ENCODE measurements around the gene BUD13. TPM values are rescaled to one million over a fixed set of nuclear protein-coding genes. Genes with fewer than 3 reads are reported as not detected.

The BUD13 gene
- polyA plus RNA-seq, 3 donors from 2014 or later, result 5.7 to 16.0 (median 7.0) TPM

DNA sequence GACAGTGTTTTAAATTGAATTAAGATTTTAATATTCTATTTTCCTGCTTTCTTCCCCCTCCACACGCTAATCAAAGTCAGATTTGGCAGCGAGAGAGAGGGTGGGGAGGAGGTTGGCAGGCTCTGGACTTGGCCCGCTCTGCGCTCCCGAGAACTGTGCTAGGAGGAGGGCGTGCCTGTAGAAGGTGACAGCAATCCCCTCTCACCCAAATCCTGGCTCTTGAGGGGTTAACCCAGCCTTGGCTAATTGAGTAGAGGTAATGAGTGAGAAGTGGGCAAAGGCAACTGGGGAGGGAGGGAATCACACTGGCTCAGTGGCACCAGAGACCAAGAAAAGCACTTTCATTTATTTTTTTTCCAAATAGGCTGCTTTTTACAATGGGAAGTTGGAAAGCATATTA lies 42.2 kb downstream of the BUD13 start:
- H3K27ac Mint-ChIP-seq, result no peak overlapping the region
- H3K36me3 Mint-ChIP-seq, result no peaks in the 10 kb centered on the region
- DNase-seq, result no peak
- peaks cover 3 to 10% of the 10 kb centered on the region in 2 donors for H3K4me1 Mint-ChIP-seq
- no peak overlapping the region for H3K4me3 Mint-ChIP-seq
- no peaks in the 10 kb centered on the region for H3K9me3 Mint-ChIP-seq
- peaks cover 4 to 20% (median 8%) of the 10 kb centered on the region in 3 donors for H3K27me3 Mint-ChIP-seq (ENCODE audit: low read depth in 3 of 3)

DNA sequence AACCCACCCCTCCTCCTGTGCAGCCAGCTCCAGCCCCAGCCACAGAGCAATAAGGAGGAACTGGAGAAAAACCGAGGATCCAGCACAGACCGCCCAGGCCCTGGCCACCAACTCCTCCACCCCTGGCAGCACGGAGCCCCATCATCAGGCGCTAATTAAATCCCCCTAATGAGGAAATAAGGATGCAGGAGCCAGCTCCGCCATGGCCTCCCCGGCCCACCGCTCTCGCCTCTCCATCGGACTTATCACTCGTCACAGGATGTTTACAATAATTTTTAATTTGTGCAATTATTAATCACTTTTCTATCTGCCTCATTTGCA lies 42.6 kb downstream of the BUD13 start:
- Mint-ChIP-seq H3K36me3 (no peaks in the 10 kb centered on the region), H3K4me1 (peaks cover 3 to 10% of the 10 kb centered on the region in 2 donors), H3K27me3 (ENCODE audit: low read depth in 3 of 3) (peaks cover 4 to 20% (median 8%) of the 10 kb centered on the region in 3 donors), H3K27ac (no peak overlapping the region), H3K4me3 (no peak overlapping the region), H3K9me3 (no peaks in the 10 kb centered on the region)
- DNase-seq, result no peak

DNA sequence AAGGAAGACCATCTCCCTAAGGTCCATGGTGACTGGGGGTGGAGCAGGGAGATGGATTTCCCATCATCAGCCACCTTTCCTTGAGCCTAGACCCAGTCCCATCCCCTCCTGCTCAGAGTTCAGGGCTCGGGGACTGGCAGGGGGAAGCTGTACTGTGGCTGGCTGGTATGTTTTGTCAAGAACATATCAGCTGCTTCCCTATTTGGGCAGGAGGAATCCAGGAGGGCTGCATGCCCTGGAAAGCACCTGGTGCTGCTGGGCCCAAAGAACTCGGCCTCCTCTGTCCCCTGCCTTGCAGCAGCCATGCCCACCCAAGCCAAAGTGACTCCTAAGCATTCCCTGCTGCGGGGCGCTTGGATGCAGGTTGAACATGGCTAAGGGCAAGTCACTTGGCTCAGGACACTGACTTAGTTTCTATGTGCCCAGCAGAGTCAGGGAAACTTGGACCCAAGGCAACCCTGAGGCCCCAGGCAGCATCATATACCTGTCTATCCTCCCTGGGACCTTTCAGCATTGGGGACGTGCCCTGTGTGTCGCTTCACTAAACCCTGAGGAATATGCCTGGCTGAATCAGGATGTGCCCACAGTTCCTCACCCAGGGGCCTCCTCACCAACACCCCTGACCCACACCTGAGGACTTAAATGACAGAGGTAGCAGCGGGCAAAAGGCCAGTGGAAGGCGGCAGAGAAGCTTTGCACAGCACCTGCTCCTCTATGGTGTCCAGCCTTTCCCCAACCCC lies 43.1 kb downstream of the BUD13 start:
- H3K9me3 Mint-ChIP-seq, result no peaks in the 10 kb centered on the region
- DNase-seq, result no peak
- H3K27ac Mint-ChIP-seq, result no peak overlapping the region
- peaks cover 3 to 10% of the 10 kb centered on the region in 2 donors for H3K4me1 Mint-ChIP-seq
- peaks cover 5 to 20% (median 8%) of the 10 kb centered on the region in 3 donors for H3K27me3 Mint-ChIP-seq (ENCODE audit: low read depth in 3 of 3)
- no peak overlapping the region for H3K4me3 Mint-ChIP-seq
- no peaks in the 10 kb centered on the region for H3K36me3 Mint-ChIP-seq

DNA sequence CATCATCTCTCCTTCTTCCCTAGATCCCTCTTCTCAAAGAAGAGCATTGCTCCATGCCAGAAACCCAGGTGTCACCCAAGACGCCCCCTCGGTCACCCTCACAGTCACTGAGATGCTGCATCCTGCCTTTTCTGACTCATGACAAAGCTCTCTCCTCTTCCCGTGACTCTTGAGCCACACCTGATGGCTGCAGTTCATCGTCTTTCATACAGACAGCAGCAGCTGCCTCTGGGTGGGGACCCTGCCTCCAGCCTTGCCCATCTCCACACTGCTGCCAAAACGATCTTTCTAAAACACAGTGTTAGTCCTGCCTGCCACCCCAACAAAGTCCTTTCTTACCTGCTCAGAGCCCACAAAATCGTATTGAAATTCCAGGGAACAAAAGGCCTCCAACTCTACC lies 44.8 kb downstream of the BUD13 start:
- peak overlapping the region in 1 of 6 donors; percentile 20 for H3K27ac Mint-ChIP-seq
- peaks cover 3 to 8% of the 10 kb centered on the region in 2 donors for H3K4me1 Mint-ChIP-seq
- no peak for DNase-seq
- H3K36me3 Mint-ChIP-seq, result no peaks in the 10 kb centered on the region
- no peak overlapping the region for H3K4me3 Mint-ChIP-seq
- peaks cover 7 to 18% (median 8%) of the 10 kb centered on the region in 3 donors for H3K27me3 Mint-ChIP-seq (ENCODE audit: low read depth in 3 of 3)
- H3K9me3 Mint-ChIP-seq, result no peaks in the 10 kb centered on the region

DNA sequence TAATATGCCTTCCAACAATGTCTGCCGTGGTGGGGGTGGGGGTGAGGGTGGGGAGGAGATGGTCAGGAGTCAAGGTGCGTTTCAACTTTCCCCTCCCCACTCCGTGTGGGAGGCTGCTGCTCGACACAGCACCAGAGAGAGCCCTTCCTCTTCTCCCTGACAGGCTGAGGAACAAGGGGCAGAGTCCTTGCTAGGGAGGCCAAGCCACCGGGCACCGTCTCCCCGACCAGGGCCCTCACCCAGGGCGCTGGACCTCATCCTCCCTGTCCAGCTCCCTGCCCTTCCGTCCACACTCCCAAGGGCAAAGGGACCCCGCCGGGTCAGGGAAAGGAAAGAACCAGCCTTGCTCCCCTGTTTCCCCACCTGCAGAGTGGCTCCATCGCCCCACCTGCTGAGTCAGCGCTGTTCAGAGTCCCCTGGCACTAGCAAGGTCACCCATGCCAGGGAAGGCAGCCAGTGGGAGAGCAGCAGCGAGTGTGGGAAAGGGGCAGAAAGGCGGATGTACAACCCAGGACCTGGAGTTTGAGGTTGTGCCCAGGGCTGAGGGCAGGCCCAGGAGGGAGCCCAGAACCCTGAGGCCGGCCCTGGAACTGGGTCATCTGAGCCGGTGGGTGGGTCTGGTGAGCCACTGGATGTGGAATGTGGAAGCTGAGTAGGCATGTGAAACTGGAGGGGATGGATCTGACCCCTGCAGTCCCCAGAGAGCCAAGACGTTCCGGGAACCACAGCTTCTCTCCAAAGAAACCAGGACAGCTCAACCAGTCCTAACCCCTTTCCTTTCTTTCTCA lies 47.2 kb downstream of the BUD13 start:
- DNase-seq, result no peak
- H3K27ac Mint-ChIP-seq, result no peak overlapping the region
- peaks cover 7 to 14% (median 8%) of the 10 kb centered on the region in 3 donors for H3K27me3 Mint-ChIP-seq (ENCODE audit: low read depth in 3 of 3)
- H3K4me1 Mint-ChIP-seq, result no peaks in the 10 kb centered on the region
- H3K36me3 Mint-ChIP-seq, result no peaks in the 10 kb centered on the region
- no peaks in the 10 kb centered on the region for H3K9me3 Mint-ChIP-seq
- no peak overlapping the region for H3K4me3 Mint-ChIP-seq

DNA sequence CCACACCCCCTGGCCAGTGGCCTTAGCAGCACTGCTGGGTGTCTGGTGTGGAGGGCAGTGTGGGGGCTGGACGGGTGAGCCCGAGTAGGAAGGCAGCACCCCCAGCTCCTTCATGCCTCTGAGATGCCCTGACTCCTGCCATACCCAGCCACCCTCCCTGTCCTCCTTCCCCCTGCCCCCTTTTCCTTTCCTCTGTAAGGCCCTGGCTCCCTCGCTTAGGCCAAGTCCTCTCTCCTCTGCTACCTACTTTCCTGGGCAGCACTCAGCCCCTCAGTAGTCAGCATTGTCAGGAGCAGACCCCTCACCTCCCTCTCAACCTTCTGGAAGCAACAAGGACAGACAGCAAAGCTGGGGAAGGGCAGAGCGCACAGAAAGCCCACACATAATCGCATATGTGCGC lies 48.0 kb downstream of the BUD13 start:
- peaks cover 6 to 17% (median 7%) of the 10 kb centered on the region in 3 donors for H3K27me3 Mint-ChIP-seq (ENCODE audit: low read depth in 3 of 3)
- H3K4me3 Mint-ChIP-seq, result no peak overlapping the region
- no peak overlapping the region for H3K27ac Mint-ChIP-seq

DNA sequence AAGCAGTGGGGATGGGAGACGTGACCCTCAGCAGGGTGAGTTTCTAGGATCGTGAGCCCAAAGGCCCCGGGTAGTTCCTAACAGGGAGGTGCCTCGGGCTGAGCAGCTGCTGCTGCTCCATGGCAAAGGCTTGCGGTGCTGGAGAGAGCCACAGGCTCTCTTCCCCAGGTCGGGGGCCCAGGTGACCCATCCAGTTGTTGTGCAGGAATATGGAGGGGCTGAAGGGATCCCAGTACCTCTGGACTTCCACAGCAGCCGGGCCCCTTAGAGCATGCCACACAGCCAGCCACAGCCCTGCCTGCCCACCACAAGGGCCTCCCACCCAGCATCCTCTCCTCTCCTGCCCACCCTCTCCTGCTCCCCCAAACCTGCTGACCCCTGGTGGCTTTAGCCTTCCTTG lies 49.3 kb downstream of the BUD13 start:
- Mint-ChIP-seq H3K9me3 (no peaks in the 10 kb centered on the region), H3K27ac (no peak overlapping the region), H3K27me3 (ENCODE audit: low read depth in 3 of 3) (peaks cover 5 to 13% (median 6%) of the 10 kb centered on the region in 3 donors), H3K4me3 (no peak overlapping the region), H3K36me3 (no peaks in the 10 kb centered on the region), H3K4me1 (no peaks in the 10 kb centered on the region)
- DNase-seq, result no peak

More for the DNA sequence above, 48.0 kb downstream of the BUD13 start:
- DNase-seq, result no peak
- Mint-ChIP-seq H3K9me3 (no peaks in the 10 kb centered on the region), H3K36me3 (no peaks in the 10 kb centered on the region), H3K4me1 (no peaks in the 10 kb centered on the region)

DNA sequence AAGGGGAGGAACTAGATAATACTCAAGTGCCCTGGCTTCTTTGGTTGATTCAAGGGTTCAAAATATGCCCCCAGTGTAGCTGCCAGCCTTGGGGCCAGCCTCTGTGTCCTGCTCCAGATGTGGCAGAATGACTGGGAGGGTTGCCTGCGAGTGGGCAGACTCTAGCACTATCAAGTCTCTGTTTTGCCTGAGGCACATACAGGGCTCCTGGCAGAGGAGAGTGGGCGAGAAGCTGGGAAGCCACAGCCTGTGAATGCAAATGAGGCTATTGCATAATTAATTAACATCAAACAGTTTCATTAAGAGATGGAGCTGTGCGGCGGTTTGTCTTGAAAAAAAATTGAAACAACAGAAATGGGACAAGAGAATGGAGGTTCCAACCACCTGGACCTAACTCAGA lies 50.8 kb downstream of the BUD13 start:
- Mint-ChIP-seq H3K27ac (no peak overlapping the region), H3K27me3 (ENCODE audit: low read depth in 3 of 3) (peaks cover 4 to 13% (median 5%) of the 10 kb centered on the region in 3 donors), H3K9me3 (no peaks in the 10 kb centered on the region), H3K4me3 (no peak overlapping the region), H3K4me1 (no peaks in the 10 kb centered on the region), H3K36me3 (no peaks in the 10 kb centered on the region)
- DNase-seq, result no peak

DNA sequence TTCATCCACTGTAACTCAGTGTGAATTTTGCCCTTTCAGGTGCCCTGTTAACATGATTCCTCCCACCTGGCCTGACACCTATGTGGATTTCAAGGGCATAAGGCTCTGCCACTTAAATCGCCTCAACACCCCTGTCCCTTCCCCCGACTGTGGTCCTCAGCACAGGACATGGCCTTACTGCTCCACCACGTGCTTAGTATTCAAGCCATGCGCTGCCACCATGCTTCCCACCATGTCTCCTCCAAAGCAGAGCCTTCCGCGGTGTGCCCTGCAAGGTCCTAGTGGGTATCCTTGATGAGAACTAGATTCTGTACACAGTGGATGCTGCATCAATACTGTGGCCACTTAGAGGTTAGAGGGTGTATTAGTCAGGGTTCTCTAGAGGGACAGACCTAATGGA lies 51.9 kb downstream of the BUD13 start:
- no peak for DNase-seq
- Mint-ChIP-seq H3K36me3 (no peaks in the 10 kb centered on the region), H3K4me1 (no peaks in the 10 kb centered on the region), H3K4me3 (no peak overlapping the region), H3K27ac (no peak overlapping the region), H3K27me3 (ENCODE audit: low read depth in 3 of 3) (peaks cover 0 to 8% (median 4%) of the 10 kb centered on the region in 3 donors), H3K9me3 (no peaks in the 10 kb centered on the region)

DNA sequence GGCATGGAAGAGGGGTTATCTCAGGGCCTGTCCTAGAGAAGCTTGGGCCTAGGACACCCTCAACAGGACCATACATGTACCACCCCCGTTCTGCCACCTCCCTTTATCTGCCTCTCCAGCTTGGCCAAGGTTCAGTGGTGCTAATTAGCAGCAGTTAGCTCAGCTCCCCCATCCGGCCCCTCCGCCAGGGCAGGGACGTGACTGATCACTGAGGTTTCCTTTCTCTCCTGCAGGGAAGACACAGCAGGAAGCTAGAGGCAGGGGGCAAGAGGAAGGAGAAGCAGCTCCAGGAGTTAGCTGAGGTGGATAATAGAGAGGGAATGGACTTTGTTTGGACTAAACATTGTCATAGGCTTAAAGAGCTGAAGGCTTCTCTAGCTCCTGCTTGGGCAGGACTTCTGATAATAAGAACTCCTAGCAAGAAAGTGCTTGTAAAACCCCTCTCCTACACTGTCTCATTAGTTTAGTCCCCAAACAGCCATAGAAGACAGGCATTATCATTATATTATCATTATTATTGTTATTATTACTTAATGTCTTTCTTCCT lies 53.8 kb downstream of the BUD13 start:
- peaks cover 0 to 8% (median 0%) of the 10 kb centered on the region in 3 donors for H3K27me3 Mint-ChIP-seq (ENCODE audit: low read depth in 3 of 3)
- no peak for DNase-seq
- H3K27ac Mint-ChIP-seq, result no peak overlapping the region
- no peaks in the 10 kb centered on the region for H3K36me3 Mint-ChIP-seq
- H3K4me3 Mint-ChIP-seq, result no peak overlapping the region
- H3K4me1 Mint-ChIP-seq, result no peaks in the 10 kb centered on the region
- H3K9me3 Mint-ChIP-seq, result no peaks in the 10 kb centered on the region

DNA sequence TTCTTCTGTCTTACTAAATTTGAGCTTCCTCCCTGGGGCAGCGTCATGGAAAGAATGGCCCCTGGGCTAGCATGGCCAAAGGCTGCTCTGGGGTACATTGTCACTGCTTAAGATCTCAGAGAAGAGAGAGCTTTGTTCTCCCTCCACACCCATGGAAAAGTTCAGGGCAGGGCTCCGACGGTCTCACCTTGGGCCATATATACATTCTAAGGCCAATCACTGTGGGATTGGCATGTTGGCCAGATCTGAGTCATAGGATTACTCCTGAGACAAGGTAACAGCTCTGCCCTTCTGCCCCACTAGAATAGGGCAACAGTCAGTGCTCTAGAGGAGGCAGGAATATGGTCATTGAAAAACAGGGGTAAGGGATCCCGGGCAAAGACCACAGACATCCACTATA lies 56.2 kb downstream of the BUD13 start:
- Mint-ChIP-seq H3K4me3 (no peak overlapping the region), H3K9me3 (no peaks in the 10 kb centered on the region), H3K4me1 (no peaks in the 10 kb centered on the region), H3K36me3 (no peaks in the 10 kb centered on the region), H3K27me3 (ENCODE audit: low read depth in 3 of 3) (peaks cover 0 to 11% (median 0%) of the 10 kb centered on the region in 3 donors), H3K27ac (no peak overlapping the region)
- DNase-seq, result no peak

DNA sequence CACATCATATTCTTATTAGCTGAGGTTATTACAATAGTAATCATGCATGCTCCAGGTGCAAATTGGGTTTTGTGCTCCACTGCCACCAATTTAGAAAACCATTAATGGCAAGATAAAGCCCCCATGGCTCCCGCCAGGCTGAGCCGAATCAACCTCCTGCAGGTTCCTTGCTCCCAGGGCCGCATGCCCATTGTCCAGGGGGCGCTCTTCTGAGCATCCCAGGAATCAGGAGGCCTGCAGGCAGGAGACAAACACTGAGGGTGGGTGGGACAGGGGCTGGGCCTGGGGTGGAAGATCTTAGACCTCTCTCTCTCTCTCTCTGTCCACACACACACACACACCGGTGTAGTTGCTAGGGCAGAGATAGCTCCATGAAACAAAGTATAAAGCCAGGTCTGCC lies 57.4 kb downstream of the BUD13 start:
- Mint-ChIP-seq H3K27me3 (ENCODE audit: low read depth in 3 of 3) (peaks cover 0 to 6% (median 0%) of the 10 kb centered on the region in 3 donors), H3K27ac (no peak overlapping the region), H3K4me3 (no peak overlapping the region), H3K9me3 (no peaks in the 10 kb centered on the region), H3K36me3 (no peaks in the 10 kb centered on the region), H3K4me1 (no peaks in the 10 kb centered on the region)
- DNase-seq, result no peak

DNA sequence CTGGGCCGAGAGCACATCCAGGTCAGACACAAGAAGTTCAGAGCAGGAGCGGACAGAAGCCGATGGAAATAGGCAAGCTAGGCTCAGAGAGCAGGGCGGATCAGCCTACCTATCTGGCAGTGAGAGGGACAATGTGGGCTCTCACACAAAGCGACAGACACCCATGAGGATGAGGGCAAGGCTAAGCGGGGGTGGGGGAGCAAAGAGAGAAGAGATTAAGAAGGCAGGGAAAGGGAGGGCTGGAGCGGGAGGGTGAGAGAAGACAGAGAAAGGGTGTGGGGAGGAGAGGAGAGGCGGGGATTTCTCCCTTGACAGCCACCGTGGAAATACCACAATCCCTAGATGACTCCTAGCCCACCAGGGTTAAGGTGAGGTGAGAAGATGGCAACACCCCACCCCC lies 57.9 kb downstream of the BUD13 start:
- no peak for DNase-seq
- no peak overlapping the region for H3K27ac Mint-ChIP-seq
- no peaks in the 10 kb centered on the region for H3K4me1 Mint-ChIP-seq
- peaks cover 0 to 9% (median under 1%) of the 10 kb centered on the region in 3 donors for H3K27me3 Mint-ChIP-seq (ENCODE audit: low read depth in 3 of 3)
- H3K4me3 Mint-ChIP-seq, result no peak overlapping the region
- H3K36me3 Mint-ChIP-seq, result no peaks in the 10 kb centered on the region
- H3K9me3 Mint-ChIP-seq, result no peaks in the 10 kb centered on the region

DNA sequence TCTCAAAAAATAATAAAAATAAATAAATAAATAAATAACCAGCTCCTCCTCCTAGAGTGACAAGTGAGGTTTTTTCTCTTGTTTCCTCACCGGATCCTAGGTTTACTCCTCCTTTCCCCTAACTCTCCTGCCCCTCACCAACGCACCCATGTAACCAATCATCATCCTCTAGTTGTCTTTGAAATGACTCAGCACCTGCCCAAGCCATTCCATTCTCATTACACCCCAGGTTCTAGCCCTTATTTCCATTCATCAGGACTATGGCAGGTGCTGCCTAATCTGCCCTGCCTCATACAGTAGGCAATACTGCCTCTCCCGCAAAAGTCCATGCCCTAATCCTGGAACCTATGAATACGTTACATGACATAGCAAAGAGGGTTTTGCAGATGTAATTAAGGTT lies 60.4 kb downstream of the BUD13 start:
- Mint-ChIP-seq H3K36me3 (no peaks in the 10 kb centered on the region), H3K9me3 (no peaks in the 10 kb centered on the region), H3K4me1 (no peaks in the 10 kb centered on the region), H3K27ac (no peak overlapping the region), H3K27me3 (ENCODE audit: low read depth in 3 of 3) (peaks cover 0 to 9% (median 2%) of the 10 kb centered on the region in 3 donors), H3K4me3 (no peak overlapping the region)
- DNase-seq, result no peak
